ENCODE results near the gene HCFC2.

The HCFC2 gene

DNA sequence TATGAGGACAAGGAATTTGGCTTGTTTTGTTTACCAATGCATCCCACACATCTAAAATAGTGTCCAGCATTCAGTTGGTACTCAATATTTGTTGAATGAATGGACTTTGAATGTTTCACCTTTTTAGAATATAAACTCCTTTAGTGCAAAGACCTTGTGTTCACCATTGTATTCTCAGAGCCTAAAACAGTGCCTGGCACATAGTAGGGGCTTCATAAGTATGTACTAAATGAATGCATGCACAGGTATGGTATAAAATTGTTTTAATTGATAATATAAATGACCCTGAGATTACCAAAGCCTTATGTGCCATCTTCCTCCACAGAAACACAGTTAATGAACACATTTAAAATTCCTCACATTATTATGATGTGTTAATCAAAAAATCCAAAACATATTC, 78.7 kb downstream of the HCFC2 start:
- DNase-seq (ENCODE audit: insufficient read length, low spot score): no peak
- no peak for FAIRE-seq
- no peak for TF ChIP-seq POLR2A (IDR thresholded peaks at IDR 0.05; ENCODE audit: low read depth, low read length)

GRCh38 chr12:104143918-104144317, 79.6 kb downstream of the HCFC2 start:
- FAIRE-seq: no peak
- DNase-seq (ENCODE audit: insufficient read length, low spot score): no peak
- TF ChIP-seq POLR2A (IDR thresholded peaks at IDR 0.05; ENCODE audit: low read depth, low read length): no peak

DNA sequence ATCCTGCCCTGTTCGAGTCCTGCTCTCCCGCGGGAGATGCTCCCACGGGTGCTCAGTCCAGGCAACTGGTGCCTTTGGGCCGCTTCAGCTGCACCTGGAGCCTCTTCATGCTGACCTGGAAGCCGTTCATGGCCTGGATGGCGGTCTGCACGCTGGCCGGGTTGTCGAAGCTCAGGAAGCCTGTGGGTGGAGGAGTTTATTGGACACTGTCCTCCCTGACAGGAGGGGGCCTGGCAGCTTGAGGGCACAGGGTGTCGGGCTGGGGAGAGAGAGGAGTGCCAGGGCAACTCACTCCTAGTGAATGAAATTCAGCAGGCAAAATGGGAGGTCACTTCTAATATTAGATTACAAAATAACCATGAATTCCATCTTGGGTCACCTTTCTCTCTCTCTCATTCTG, 83.0 kb downstream of the HCFC2 start:
- FAIRE-seq (no peak), DNase-seq (ENCODE audit: insufficient read length, low spot score) (no peak)
- no peak for TF ChIP-seq POLR2A (IDR thresholded peaks at IDR 0.05; ENCODE audit: low read depth, low read length)

DNA sequence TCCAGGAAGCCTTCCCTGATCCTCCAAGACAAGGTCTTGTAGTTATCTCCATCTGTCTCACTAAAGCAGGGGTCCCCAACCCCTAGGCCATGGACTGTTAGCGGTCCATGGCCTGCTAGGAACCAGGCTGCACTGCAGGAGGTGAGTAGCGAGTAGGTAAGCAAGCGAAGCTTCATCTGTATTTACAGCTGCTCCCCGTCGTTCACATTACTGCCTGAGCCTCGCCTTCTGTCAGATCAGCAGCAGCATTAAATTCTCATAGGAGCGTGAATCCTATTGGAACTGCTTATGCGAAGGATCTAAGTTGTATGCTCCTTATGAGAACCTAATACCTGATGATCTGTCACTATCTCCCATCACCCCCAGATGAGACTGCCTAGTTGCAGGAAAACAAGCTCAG, 86.1 kb downstream of the HCFC2 start:
- FAIRE-seq: no peak
- no peak for DNase-seq (ENCODE audit: insufficient read length, low spot score)
- no peak for TF ChIP-seq POLR2A (IDR thresholded peaks at IDR 0.05; ENCODE audit: low read depth, low read length)

GRCh38 chr12:104152685-104153241, 88.4 kb downstream of the HCFC2 start:
- DNase-seq (ENCODE audit: insufficient read length, low spot score) (no peak), FAIRE-seq (no peak)
- TF ChIP-seq POLR2A (IDR thresholded peaks at IDR 0.05; ENCODE audit: low read depth, low read length): no peak

DNA sequence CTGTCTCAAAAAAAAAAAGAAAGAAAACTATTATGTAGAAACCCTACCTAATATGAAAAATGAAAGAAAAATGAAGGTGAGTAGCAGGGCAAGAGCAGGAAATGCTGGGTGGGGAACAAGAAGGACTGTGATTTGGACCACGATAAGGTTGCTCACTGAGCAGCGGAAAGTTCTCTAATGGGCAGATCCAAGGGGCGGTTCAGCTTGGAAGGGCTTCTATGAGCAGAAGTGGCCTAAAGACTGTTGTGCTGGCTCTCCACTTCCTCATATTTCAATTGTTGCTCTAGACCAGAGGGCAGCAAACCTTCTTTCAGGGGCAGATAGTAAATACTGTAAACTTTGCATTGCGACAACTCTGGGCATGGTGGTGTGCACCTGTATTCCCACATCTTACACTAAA, 90.0 kb downstream of the HCFC2 start:
- no peak for TF ChIP-seq POLR2A (IDR thresholded peaks at IDR 0.05; ENCODE audit: low read depth, low read length)
- DNase-seq (ENCODE audit: insufficient read length, low spot score) (no peak), FAIRE-seq (no peak)

- TF ChIP-seq POLR2A (IDR thresholded peaks at IDR 0.05; ENCODE audit: low read depth, low read length): no peak
- FAIRE-seq (no peak), DNase-seq (ENCODE audit: insufficient read length, low spot score) (no peak)
Observed at GRCh38 chr12:104154806-104155205, 90.5 kb downstream of the HCFC2 start.

All from H54 (cell line).